Mucosa of rectum (tissue), 2 donors: ENCODE measurements around the gene CADPS2.
A peak's percentile ranks its signal among the peaks of the same experiment; 100 is the strongest.

Experiments used
- H3K27ac ChIP-seq, 2 donors: one replicate each; pipeline ENCODE4 v1.7.0; 2013; ENCODE audit warnings: inconsistent platforms in 2 of 2, low read depth in 2 of 2, low read length in 2 of 2
- H3K27me3 ChIP-seq, 2 donors: one replicate each; pipeline ENCODE4 v1.7.0; 2013; ENCODE audit warnings: low read length in 2 of 2; ENCODE audit not compliant: control insufficient read depth in 2 of 2, insufficient read depth in 2 of 2
- H3K36me3 ChIP-seq, 2 donors: one replicate each; pipeline ENCODE4 v1.7.0; 2013; ENCODE audit warnings: low read length in 2 of 2; ENCODE audit not compliant: control insufficient read depth in 2 of 2, insufficient read depth in 2 of 2
- H3K4me1 ChIP-seq, 2 donors: one replicate each; pipeline ENCODE4 v1.7.0; 2013; ENCODE audit warnings: low read length in 2 of 2, mild to moderate bottlenecking in 1 of 2; ENCODE audit not compliant: control insufficient read depth in 2 of 2, insufficient read depth in 2 of 2
- H3K4me3 ChIP-seq, 2 donors: one replicate each; pipeline ENCODE4 v1.7.0; 2013; ENCODE audit warnings: low read length in 2 of 2
- H3K9ac ChIP-seq, 2 donors: one replicate each; pipeline ENCODE4 v1.7.0; 2013; ENCODE audit warnings: low read length in 2 of 2, low read depth in 1 of 2, mild to moderate bottlenecking in 1 of 2
- H3K9me3 ChIP-seq, 2 donors: one replicate each; pipeline ENCODE4 v1.7.0; 2013; ENCODE audit warnings: low read length in 2 of 2; ENCODE audit not compliant: control insufficient read depth in 2 of 2
- donor health status: healthy.
- donor health status: Normal muscosa, but diverticular disease.

CADPS2 gene

GRCh38 chr7:122307228-122307621 lies 579.0 kb downstream of the CADPS2 start:
- H3K27ac ChIP-seq, result no peak overlapping the region
- H3K4me1 ChIP-seq, result peaks cover 7 to 9% of the 10 kb centered on the region in 2 donors
- H3K27me3 ChIP-seq, result peaks cover 77 to 91% of the 10 kb centered on the region in 2 donors
- no peaks in the 10 kb centered on the region for H3K36me3 ChIP-seq
- no peak overlapping the region for H3K4me3 ChIP-seq
- H3K9me3 ChIP-seq, result peaks cover 0 to 2% of the 10 kb centered on the region in 2 donors
- H3K9ac ChIP-seq, result no peak overlapping the region

- Histone ChIP-seq H3K4me3 (no peak overlapping the region), H3K9me3 (peaks cover 0 to 2% of the 10 kb centered on the region in 2 donors), H3K27ac (no peak overlapping the region), H3K9ac (no peak overlapping the region), H3K4me1 (peaks cover 9% of the 10 kb centered on the region in 2 donors), H3K27me3 (peaks cover 75 to 91% of the 10 kb centered on the region in 2 donors), H3K36me3 (no peaks in the 10 kb centered on the region)
Observed at GRCh38 chr7:122306320-122307227, 579.7 kb downstream of the CADPS2 start.

DNA sequence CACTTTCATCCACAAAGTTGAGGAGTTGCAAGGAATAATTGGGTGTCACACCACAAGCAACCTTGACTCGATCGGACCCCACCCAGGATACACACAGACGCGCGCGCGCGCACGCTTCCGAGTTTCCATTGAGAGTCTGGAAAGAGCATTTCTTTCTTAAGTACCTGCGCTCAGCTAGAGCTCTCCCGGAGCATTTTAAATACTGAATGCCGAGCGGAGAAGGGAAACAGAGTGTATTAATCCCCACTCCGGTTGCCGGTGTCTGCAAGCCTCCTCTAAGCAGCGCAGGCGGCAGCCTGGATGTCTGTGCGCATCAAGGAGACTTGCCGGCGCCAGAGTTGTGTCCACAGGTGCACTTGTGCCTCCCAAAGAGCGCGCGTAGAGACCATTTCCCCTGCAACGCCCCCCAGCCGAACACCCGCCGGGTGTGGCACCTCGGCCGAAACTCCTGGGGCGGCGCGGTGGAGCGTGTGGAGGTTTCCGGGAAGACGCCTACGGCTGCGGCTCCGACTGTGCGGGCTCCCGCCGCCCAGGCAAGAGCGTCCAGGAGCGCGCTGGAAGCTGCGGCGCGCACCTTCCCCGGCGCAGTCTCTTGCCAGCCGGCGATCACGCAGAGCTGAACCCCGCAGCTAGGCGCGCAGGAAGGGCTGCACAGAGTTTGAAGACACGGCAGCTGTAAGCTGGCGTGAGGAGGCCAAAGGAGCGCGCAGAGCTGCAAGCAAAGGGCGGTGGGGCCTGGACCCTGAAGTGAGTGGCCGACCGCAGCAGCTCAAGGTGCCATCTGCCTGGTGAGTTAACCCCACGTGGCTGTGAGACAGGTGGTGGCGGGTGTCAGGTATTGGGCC lies 580.6 kb downstream of the CADPS2 start:
- Histone ChIP-seq H3K27ac (no peak overlapping the region), H3K4me3 (peak overlapping the region; percentile 54 to 60), H3K4me1 (peaks cover 9% of the 10 kb centered on the region in 2 donors), H3K9me3 (peaks cover 0 to 2% of the 10 kb centered on the region in 2 donors), H3K27me3 (peaks cover 72 to 90% of the 10 kb centered on the region in 2 donors), H3K9ac (no peak overlapping the region), H3K36me3 (no peaks in the 10 kb centered on the region)

DNA sequence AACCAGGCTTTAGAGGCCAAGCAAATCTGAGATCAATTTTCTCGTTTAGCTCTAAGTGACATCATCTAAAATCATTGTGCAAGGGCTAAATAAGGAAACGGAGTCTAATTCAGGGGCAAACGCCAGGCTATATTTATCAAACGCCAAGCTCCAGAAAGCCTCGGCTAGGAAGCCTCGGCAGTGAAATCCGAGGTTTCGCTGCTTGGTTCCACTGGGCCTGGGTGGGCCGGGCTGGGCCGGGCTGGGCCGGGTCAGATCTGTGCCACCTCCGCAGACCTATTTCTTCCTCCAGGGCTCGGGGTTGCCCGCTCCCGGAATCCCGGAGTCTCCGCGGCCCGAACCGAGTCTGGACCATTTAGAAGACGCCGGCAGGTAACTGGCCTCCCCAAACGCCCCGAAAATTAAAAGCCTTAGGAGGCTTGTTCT lies 581.3 kb downstream of the CADPS2 start:
- H3K36me3 ChIP-seq, result no peaks in the 10 kb centered on the region
- no peak overlapping the region for H3K9ac ChIP-seq
- H3K4me1 ChIP-seq, result peaks cover 6 to 9% of the 10 kb centered on the region in 2 donors
- H3K27ac ChIP-seq, result no peak overlapping the region
- H3K9me3 ChIP-seq, result peaks cover 0 to 2% of the 10 kb centered on the region in 2 donors
- peaks cover 73 to 89% of the 10 kb centered on the region in 2 donors for H3K27me3 ChIP-seq
- peak overlapping the region; percentile 54 to 60 for H3K4me3 ChIP-seq

DNA sequence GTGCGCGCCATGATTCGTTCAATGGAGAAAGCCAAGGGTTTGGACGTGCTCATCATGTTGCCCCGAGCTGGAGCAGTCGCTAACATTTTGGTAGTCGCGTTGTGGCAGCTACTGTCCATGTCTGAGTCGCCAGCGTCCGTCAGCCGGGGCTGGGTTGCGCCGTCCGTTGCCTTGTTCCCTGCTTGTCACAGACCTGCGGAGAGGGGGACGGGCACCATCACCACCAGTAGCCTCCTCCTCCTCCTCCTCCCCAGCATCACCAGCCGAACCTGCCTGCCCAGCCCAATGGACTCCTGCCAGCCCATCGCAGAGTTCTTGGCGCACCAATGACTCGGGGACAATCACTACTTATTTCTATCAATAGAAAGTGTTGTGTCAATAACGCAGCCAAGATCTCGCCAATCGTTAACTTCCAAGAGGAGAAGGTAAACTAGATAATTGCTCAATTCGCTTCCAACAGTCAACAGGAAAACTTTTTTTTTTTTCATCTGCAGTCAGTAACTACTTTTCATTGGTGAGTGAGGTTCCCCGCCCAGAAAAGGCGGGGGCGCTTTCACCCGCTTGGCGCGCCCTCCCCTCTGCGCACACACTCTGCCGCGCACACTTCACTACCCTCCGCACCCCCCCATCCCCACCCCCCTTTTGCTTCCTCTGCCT lies 581.8 kb downstream of the CADPS2 start, which contains the start of gene FEZF1:
Gene FEZF1 (minus strand): TSS at position 432 of the 657 bp plus-strand sequence. CDS start 313 bp downstream, at position 119.
- Histone ChIP-seq H3K4me1 (peaks cover 6 to 9% of the 10 kb centered on the region in 2 donors), H3K4me3 (peak within 1 kb of the TSS; percentile 54 to 60), H3K27ac (no peak within 1 kb of the TSS)

DNA sequence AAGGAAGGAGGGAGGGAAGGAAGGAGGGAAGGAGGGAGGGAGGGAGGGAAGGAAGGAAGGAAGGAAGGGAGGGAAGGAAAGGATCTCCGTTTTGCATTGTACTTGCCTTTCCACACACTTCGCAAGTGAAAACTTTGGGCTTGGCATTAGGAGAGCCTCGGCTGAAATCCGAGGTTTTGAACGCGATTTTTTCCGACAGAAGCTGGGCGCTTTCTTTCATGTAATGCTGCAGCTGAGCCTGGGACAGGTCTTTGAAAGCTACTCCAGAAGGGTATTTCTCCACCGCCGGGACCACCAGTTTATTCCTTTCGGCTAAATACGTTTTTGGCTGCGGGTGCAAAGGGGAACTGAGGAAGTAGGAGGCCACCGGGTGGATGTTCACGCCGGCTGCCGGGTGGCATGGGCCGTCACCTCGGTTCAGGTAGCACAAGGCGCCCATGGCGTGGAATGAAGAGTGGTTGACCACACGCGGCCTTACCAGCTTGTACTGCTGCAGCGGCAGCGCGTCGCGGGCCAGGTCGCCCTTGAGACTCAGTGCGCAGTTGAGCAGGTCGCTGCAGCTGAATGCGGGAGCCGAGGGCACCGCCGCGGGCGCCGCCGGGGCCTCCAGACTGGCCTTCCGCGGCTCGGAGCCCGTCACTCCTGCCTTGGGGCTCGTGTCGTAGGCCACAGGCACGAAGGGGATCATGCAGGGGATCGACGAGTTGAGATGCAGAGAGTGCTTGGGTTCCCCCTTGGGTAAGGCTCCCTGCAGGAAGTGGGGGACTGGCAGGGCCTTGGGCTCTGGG lies 582.5 kb downstream of the CADPS2 start:
- H3K9me3 ChIP-seq, result peaks cover 0 to 2% of the 10 kb centered on the region in 2 donors
- no peaks in the 10 kb centered on the region for H3K36me3 ChIP-seq
- H3K27ac ChIP-seq, result no peak overlapping the region
- H3K4me1 ChIP-seq, result peaks cover 6 to 9% of the 10 kb centered on the region in 2 donors
- no peak overlapping the region for H3K9ac ChIP-seq
- H3K27me3 ChIP-seq, result peaks cover 71 to 85% of the 10 kb centered on the region in 2 donors
- H3K4me3 ChIP-seq, result no peak overlapping the region

More for the DNA sequence above, 581.8 kb downstream of the CADPS2 start, which contains the start of gene FEZF1:
- Histone ChIP-seq H3K27me3 (peaks cover 73 to 90% of the 10 kb centered on the region in 2 donors), H3K9ac (no peak within 1 kb of the TSS), H3K9me3 (peaks cover 0 to 2% of the 10 kb centered on the region in 2 donors), H3K36me3 (no peaks in the 10 kb centered on the region)

- Histone ChIP-seq H3K27me3 (peaks cover 71 to 82% of the 10 kb centered on the region in 2 donors), H3K36me3 (no peaks in the 10 kb centered on the region), H3K4me3 (no peak overlapping the region), H3K27ac (no peak overlapping the region), H3K9me3 (peaks cover 0 to 2% of the 10 kb centered on the region in 2 donors), H3K9ac (no peak overlapping the region), H3K4me1 (peaks cover 6 to 9% of the 10 kb centered on the region in 2 donors)
Observed at GRCh38 chr7:122302761-122303530, 583.3 kb downstream of the CADPS2 start.

- peaks cover 6 to 9% of the 10 kb centered on the region in 2 donors for H3K4me1 ChIP-seq
- no peak overlapping the region for H3K27ac ChIP-seq
- no peaks in the 10 kb centered on the region for H3K36me3 ChIP-seq
- peaks cover 0 to 2% of the 10 kb centered on the region in 2 donors for H3K9me3 ChIP-seq
- H3K9ac ChIP-seq, result no peak overlapping the region
- H3K27me3 ChIP-seq, result peaks cover 68 to 73% of the 10 kb centered on the region in 2 donors
- H3K4me3 ChIP-seq, result no peak overlapping the region
Observed at GRCh38 chr7:122301858-122302760, 584.2 kb downstream of the CADPS2 start.
